ENCODE measurements around the gene MAD1L1. TPM values are rescaled to one million over a fixed set of nuclear protein-coding genes. Genes with fewer than 3 reads are reported as not detected.

MAD1L1 gene
- total and polyA plus RNA-seq, 4 donors, result 43.0 to 54.9 (median 49.9) TPM

DNA sequence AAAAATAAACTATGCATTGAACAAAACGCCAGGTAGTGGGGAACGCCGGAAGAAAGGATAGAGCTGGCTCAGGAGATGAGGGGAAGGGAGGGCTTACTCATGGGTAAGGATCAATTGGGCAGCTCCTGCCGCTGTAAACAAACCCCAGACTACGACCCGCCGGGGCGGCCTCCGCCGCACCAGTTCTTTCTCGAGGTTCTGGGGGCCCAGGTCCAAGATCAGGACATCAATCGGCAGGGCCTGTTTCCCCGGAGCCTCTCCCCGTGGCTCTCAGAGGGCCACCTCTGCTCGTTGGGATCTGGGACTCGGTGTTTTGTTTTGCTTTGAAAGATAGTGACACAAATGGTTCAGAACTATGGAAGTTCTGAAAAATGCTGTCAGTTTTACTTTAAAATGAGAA lies 422.2 kb downstream of the MAD1L1 start:
- Histone ChIP-seq H3K27me3 (ENCODE audit: control insufficient read depth in 3 of 3, insufficient read depth in 3 of 3, low read length in 2 of 3) (no peaks in the 10 kb centered on the region), H3K9me3 (ENCODE audit: control insufficient read depth in 4 of 4, insufficient read depth in 3 of 4, low read length in 3 of 4) (no peaks in the 10 kb centered on the region), H3K4me1 (ENCODE audit: control insufficient read depth in 5 of 5, insufficient read depth in 5 of 5, low read length in 5 of 5) (peaks cover 0 to 30% (median 7%) of the 10 kb centered on the region in 5 donors), H3K27ac (ENCODE audit: low read depth in 1 of 2, low read length in 1 of 2) (no peak overlapping the region), H3K4me3 (no peak overlapping the region), H3K36me3 (ENCODE audit: control insufficient read depth in 4 of 4, insufficient read depth in 4 of 4, low read length in 4 of 4) (peaks cover 0 to 4% (median 0%) of the 10 kb centered on the region in 4 donors), H3K9ac (ENCODE audit: insufficient read depth in 1 of 2, low read length in 2 of 2) (no peak overlapping the region)
- TF ChIP-seq, protein P1, sequence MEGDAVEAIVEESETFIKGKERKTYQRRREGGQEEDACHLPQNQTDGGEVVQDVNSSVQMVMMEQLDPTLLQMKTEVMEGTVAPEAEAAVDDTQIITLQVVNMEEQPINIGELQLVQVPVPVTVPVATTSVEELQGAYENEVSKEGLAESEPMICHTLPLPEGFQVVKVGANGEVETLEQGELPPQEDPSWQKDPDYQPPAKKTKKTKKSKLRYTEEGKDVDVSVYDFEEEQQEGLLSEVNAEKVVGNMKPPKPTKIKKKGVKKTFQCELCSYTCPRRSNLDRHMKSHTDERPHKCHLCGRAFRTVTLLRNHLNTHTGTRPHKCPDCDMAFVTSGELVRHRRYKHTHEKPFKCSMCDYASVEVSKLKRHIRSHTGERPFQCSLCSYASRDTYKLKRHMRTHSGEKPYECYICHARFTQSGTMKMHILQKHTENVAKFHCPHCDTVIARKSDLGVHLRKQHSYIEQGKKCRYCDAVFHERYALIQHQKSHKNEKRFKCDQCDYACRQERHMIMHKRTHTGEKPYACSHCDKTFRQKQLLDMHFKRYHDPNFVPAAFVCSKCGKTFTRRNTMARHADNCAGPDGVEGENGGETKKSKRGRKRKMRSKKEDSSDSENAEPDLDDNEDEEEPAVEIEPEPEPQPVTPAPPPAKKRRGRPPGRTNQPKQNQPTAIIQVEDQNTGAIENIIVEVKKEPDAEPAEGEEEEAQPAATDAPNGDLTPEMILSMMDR (IDR thresholded peaks at IDR 0.05; ENCODE audit: control extremely low read depth, extremely low read depth), result no peak
- no peak for ATAC-seq (ENCODE audit: insufficient read depth, low FRiP score)
- DNase-seq, result no peak
- 63 to 64% methylated on average over 16 of the region's 16 CpGs for WGBS, 2 donors

DNA sequence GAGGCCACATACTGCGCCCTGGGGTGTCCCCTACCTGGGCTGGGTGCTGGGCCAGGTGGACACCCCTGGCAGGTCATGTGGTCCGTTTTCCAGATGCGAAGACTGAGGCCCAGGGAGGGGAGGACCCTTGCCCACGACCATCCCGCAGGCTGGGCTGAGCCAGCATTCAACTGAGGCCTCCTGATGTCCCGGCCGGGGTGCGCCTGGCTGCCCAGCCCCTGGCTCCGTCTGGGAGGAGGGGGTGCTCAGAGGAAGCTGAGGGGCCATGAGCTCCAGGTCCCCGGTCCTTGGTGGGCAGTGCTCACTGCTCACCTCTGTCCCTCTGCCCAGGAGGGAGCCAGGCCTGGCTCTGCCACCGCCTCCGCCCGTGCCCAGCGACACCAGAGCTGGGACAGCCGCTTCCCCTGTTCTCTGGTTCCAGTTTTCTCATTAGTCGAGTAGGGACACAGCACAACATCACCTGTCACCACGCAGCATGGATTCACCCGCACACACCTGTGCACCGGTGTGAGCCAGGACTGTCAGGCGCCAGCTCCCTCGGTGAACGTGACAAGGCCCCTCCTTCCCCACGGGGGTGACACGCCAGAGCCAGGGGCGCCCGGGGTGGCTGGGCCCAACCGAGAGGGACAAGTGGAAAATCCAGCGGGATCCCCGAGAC lies 423.0 kb downstream of the MAD1L1 start:
- Histone ChIP-seq H3K36me3 (ENCODE audit: control insufficient read depth in 4 of 4, insufficient read depth in 4 of 4, low read length in 4 of 4) (peaks cover 0 to 2% (median 0%) of the 10 kb centered on the region in 4 donors), H3K4me3 (no peak overlapping the region), H3K9ac (ENCODE audit: insufficient read depth in 1 of 2, low read length in 2 of 2) (no peak overlapping the region), H3K27ac (ENCODE audit: low read depth in 1 of 2, low read length in 1 of 2) (no peak overlapping the region), H3K4me1 (ENCODE audit: control insufficient read depth in 5 of 5, insufficient read depth in 5 of 5, low read length in 5 of 5) (peaks cover 0 to 30% (median 7%) of the 10 kb centered on the region in 5 donors), H3K27me3 (ENCODE audit: control insufficient read depth in 3 of 3, insufficient read depth in 3 of 3, low read length in 2 of 3) (no peaks in the 10 kb centered on the region), H3K9me3 (ENCODE audit: control insufficient read depth in 4 of 4, insufficient read depth in 3 of 4, low read length in 3 of 4) (peaks cover 0 to 4% (median 0%) of the 10 kb centered on the region in 4 donors)
- ATAC-seq (ENCODE audit: insufficient read depth, low FRiP score), result no peak
- 90 to 93% methylated on average over 29 of the region's 29 CpGs for WGBS, 2 donors
- no peak for DNase-seq
- TF ChIP-seq, protein P1 (IDR thresholded peaks at IDR 0.05; ENCODE audit: control extremely low read depth, extremely low read depth), result no peak

DNA sequence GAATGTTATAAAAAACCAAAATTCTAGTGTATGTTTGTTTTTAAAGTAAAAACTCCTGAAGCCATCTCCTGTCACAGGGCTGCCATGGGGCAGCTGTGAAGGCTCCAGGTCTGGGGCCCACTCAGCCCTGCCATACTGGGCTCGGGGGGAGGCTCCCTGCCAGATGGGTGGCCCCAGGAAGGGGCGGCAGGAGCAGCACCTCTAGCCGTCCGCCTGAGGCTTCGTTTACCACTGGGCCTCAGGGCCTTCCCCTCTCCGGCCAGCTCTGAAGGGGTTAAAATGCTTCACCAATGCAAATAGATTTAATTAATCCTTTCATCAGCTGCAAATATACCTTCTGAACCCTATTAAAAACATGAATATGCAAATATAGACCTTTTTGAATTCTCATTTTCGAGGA lies 423.7 kb downstream of the MAD1L1 start:
- no peak for DNase-seq
- Histone ChIP-seq H3K27me3 (ENCODE audit: control insufficient read depth in 3 of 3, insufficient read depth in 3 of 3, low read length in 2 of 3) (no peaks in the 10 kb centered on the region), H3K9ac (ENCODE audit: insufficient read depth in 1 of 2, low read length in 2 of 2) (no peak overlapping the region), H3K27ac (ENCODE audit: low read depth in 1 of 2, low read length in 1 of 2) (no peak overlapping the region), H3K9me3 (ENCODE audit: control insufficient read depth in 4 of 4, insufficient read depth in 3 of 4, low read length in 3 of 4) (peaks cover 0 to 5% (median 0%) of the 10 kb centered on the region in 4 donors), H3K4me1 (ENCODE audit: control insufficient read depth in 5 of 5, insufficient read depth in 5 of 5, low read length in 5 of 5) (peaks cover 0 to 30% (median 7%) of the 10 kb centered on the region in 5 donors), H3K4me3 (no peak overlapping the region), H3K36me3 (ENCODE audit: control insufficient read depth in 4 of 4, insufficient read depth in 4 of 4, low read length in 4 of 4) (peaks cover 0 to under 1% (median 0%) of the 10 kb centered on the region in 4 donors)
- TF ChIP-seq, protein P1 (IDR thresholded peaks at IDR 0.05; ENCODE audit: control extremely low read depth, extremely low read depth), result no peak
- no peak for ATAC-seq (ENCODE audit: insufficient read depth, low FRiP score)
- 82 to 89% methylated on average over 7 of the region's 7 CpGs for whole genome bisulfite sequencing, 2 donors
